Naive thymus-derived CD4-positive, alpha-beta T cell (primary cell): Measurements from ENCODE around the gene FCAMR. TPM values are rescaled to one million over a fixed set of nuclear protein-coding genes. Genes with fewer than 3 reads are reported as not detected.
A peak's percentile ranks its signal among the peaks of the same experiment; 100 is the strongest.

Experiments used
- ATAC-seq: fragments of 150-1000 bp; cut with Tn5 transposase; 2 replicates; pipeline ENCODE4 v1.10.0; 2021; ENCODE audit warnings: mild to moderate bottlenecking, moderate library complexity
- CTCF ChIA-PET: fragments of 350-600 bp; sonication (Branson Sonifier 250); formaldehyde crosslinking; loops from one replicate; lab custom pipeline; 2021; ENCODE audit warnings: antibody characterized with exemption; lab: Charles Lee
- POLR2A ChIA-PET: fragments of 350-600 bp; sonication (Branson Sonifier 250); formaldehyde crosslinking; loops from one replicate; lab custom pipeline; 2021; ENCODE audit warnings: antibody characterized with exemption, inconsistent platforms; lab: Charles Lee
- DNase-seq, 9 donors: peaks; one replicate each; pipeline versions ENCODE4 v3.0.0 to v3.0.0-alpha.2; 2020 to 2022; ENCODE audit warnings: mixed read lengths in 1 of 9
- H3K27ac ChIP-seq: one replicate; pipeline ENCODE4 v1.7.0; 2013; ENCODE audit warnings: mild to moderate bottlenecking, low read depth, low read length, moderate library complexity
- H3K27me3 ChIP-seq, 2 donors: one replicate each; pipeline ENCODE4 v1.7.0; 2013; ENCODE audit warnings: low read length in 2 of 2, mild to moderate bottlenecking in 2 of 2, moderate library complexity in 2 of 2; ENCODE audit not compliant: control insufficient read depth in 2 of 2, insufficient read depth in 2 of 2
- H3K36me3 ChIP-seq, 3 experiments: 1 replicate in 2 of 3; 2 replicates in 1 of 3; pipeline ENCODE4 v1.7.0; 2013; ENCODE audit warnings: low read length in 3 of 3, mild to moderate bottlenecking in 3 of 3, moderate library complexity in 1 of 3; ENCODE audit not compliant: insufficient read depth in 3 of 3, control insufficient read depth in 2 of 3
- H3K4me1 ChIP-seq, 2 donors: one replicate each; pipeline ENCODE4 v1.7.0; 2013; ENCODE audit warnings: low read length in 2 of 2, mild to moderate bottlenecking in 2 of 2, moderate library complexity in 1 of 2; ENCODE audit not compliant: control insufficient read depth in 2 of 2, insufficient read depth in 2 of 2
- H3K4me3 ChIP-seq: 2 replicates; pipeline ENCODE4 v1.7.0; 2013; ENCODE audit warnings: mild to moderate bottlenecking, low read length
- H3K9me3 ChIP-seq, 3 experiments: 1 replicate in 2 of 3; 2 replicates in 1 of 3; pipeline ENCODE4 v1.7.0; 2013; ENCODE audit warnings: low read length in 3 of 3; ENCODE audit not compliant: control insufficient read depth in 2 of 3
- H3K27ac Mint-ChIP-seq, 9 donors: one replicate each; pipeline ENCODE4 v1.8.0; 2020 to 2022; ENCODE audit warnings: mixed read lengths in 9 of 9, mild to moderate bottlenecking in 8 of 9, moderate library complexity in 5 of 9, inconsistent platforms in 2 of 9
- H3K27me3 Mint-ChIP-seq, 5 donors: one replicate each; pipeline ENCODE4 v1.8.0; 2021 to 2022; ENCODE audit warnings: mixed read lengths in 5 of 5, mild to moderate bottlenecking in 1 of 5
- H3K36me3 Mint-ChIP-seq, 5 donors: one replicate each; pipeline ENCODE4 v1.8.0; 2020 to 2022; ENCODE audit warnings: mixed read lengths in 5 of 5, mild to moderate bottlenecking in 3 of 5, inconsistent platforms in 1 of 5
- H3K4me1 Mint-ChIP-seq, 7 donors: one replicate each; pipeline ENCODE4 v1.8.0; 2020 to 2022; ENCODE audit warnings: mixed read lengths in 7 of 7, mild to moderate bottlenecking in 3 of 7, inconsistent platforms in 1 of 7
- H3K4me3 Mint-ChIP-seq, 10 donors: one replicate each; pipeline ENCODE4 v1.8.0; 2020 to 2022; ENCODE audit warnings: mild to moderate bottlenecking in 10 of 10, mixed read lengths in 10 of 10, moderate library complexity in 6 of 10, inconsistent platforms in 2 of 10
- H3K9me3 Mint-ChIP-seq, 11 donors: one replicate each; pipeline ENCODE4 v1.8.0; 2020 to 2022; ENCODE audit warnings: mixed read lengths in 11 of 11, mild to moderate bottlenecking in 4 of 11, inconsistent platforms in 1 of 11, moderate library complexity in 1 of 11
- intact Hi-C, 2 donors: fragments of 100-400 bp; cut with micrococcal nuclease; formaldehyde crosslinking; loops; one replicate each; pipeline ENCODE4 v1.15.1; 2023
- polyA plus RNA-seq, 2 donors: library from polyadenylated mRNA; unstranded; fragments of 300-500 nt; fragmentation: Illumina TruSeq; gene quantifications; one replicate each; pipeline ENCODE4 v1.2.3, GENCODE V29; 2021
- total RNA-seq, 6 experiments: library from RNA in 5 of 6; stranded (reverse) in 5 of 6; gene quantifications; 1 replicate in 5 of 6; 2 replicates in 1 of 6; pipeline ENCODE4 v1.2.3 and lab custom pipeline; 2021 to 2026

The FCAMR gene
- total and polyA plus RNA-seq, 7 experiments from 2014 or later, result not detected

GRCh38 chr1:206985162-206985749 is 15.0 kb upstream of the FCAMR start:
- intact Hi-C loops, result no loop called here
- H3K27me3 Mint-ChIP-seq, result peaks cover 0 to 61% (median 18%) of the 10 kb centered on the region in 5 donors
- Histone ChIP-seq H3K27me3 (peaks cover 0 to 4% of the 10 kb centered on the region in 2 donors), H3K27ac (no peak overlapping the region), H3K36me3 (no peaks in the 10 kb centered on the region), H3K4me3 (no peak overlapping the region), H3K9me3 (no peaks in the 10 kb centered on the region), H3K4me1 (no peaks in the 10 kb centered on the region)
- H3K9me3 Mint-ChIP-seq, result no peaks in the 10 kb centered on the region
- ATAC-seq (no peak), DNase-seq (no peak)
- H3K36me3 Mint-ChIP-seq, result no peaks in the 10 kb centered on the region
- ChIA-PET CTCF (interaction anchor here (1.0 to 4.5 kb wide), 4 partner anchors 52 to 260 kb away, joined by 3 to 61 read pairs (median 4); no protein-coding TSS in a partner anchor), POLR2A (no interaction called here)
- H3K4me3 Mint-ChIP-seq, result no peak overlapping the region
- H3K27ac Mint-ChIP-seq, result no peak overlapping the region
- peaks cover 0 to 4% (median 0%) of the 10 kb centered on the region in 7 donors for H3K4me1 Mint-ChIP-seq

GRCh38 chr1:206982216-206982615 is 12.0 kb upstream of the FCAMR start:
- H3K4me1 ChIP-seq, result no peaks in the 10 kb centered on the region
- no peak overlapping the region for H3K4me3 Mint-ChIP-seq
- H3K27ac ChIP-seq, result no peak overlapping the region
- intact Hi-C loops, result loop anchor here (1.0 to 5.0 kb wide), 15 partner anchors 47 to 520 kb away; partner anchors contain the start of gene IL20 (in 2 of the 2)
- no peak overlapping the region for H3K4me3 ChIP-seq
- DNase-seq (peak; percentile 29 to 64 (median 52)), ATAC-seq (peak; percentile 83)
- ChIA-PET POLR2A (interaction anchor here (0.6 to 2.0 kb wide), 12 partner anchors 17 to 247 kb away, joined by 3 to 15 read pairs (median 4); partner anchors contain the start of gene FCMR), CTCF (interaction anchor here (0.5 to 7.4 kb wide), 52 partner anchors 9 to 517 kb away, joined by 3 to 93 read pairs (median 4); partner anchors contain the start of genes DYRK3, EIF2D, FCAMR and IL20)
- H3K27ac Mint-ChIP-seq, result no peak overlapping the region
- H3K9me3 Mint-ChIP-seq, result no peaks in the 10 kb centered on the region
- H3K27me3 ChIP-seq, result peaks cover 0 to 4% of the 10 kb centered on the region in 2 donors
- H3K36me3 ChIP-seq, result no peaks in the 10 kb centered on the region
- no peaks in the 10 kb centered on the region for H3K9me3 ChIP-seq
- no peaks in the 10 kb centered on the region for H3K36me3 Mint-ChIP-seq
- H3K27me3 Mint-ChIP-seq, result peaks cover 0 to 59% (median 14%) of the 10 kb centered on the region in 5 donors
- peaks cover 0 to 3% (median 0%) of the 10 kb centered on the region in 7 donors for H3K4me1 Mint-ChIP-seq

- Mint-ChIP-seq H3K27me3 (peaks cover 0 to 44% (median 8%) of the 10 kb centered on the region in 5 donors), H3K4me1 (peaks cover 0 to 3% (median 0%) of the 10 kb centered on the region in 7 donors), H3K9me3 (no peaks in the 10 kb centered on the region), H3K36me3 (no peaks in the 10 kb centered on the region), H3K27ac (peak overlapping the region in 1 of 9 donors; percentile 22), H3K4me3 (no peak overlapping the region)
- Histone ChIP-seq H3K36me3 (no peaks in the 10 kb centered on the region), H3K4me1 (no peaks in the 10 kb centered on the region), H3K4me3 (no peak overlapping the region), H3K27ac (no peak overlapping the region), H3K27me3 (no peaks in the 10 kb centered on the region), H3K9me3 (no peaks in the 10 kb centered on the region)
- ChIA-PET CTCF (interaction anchor here (0.6 to 7.4 kb wide), 16 partner anchors 8 to 508 kb away, joined by 3 to 93 read pairs (median 4); partner anchors contain the start of genes FCAMR and IL20), POLR2A (interaction anchor here (0.5 to 1.0 kb wide), 3 partner anchors 18 to 166 kb away, joined by 3 to 4 read pairs (median 3); no protein-coding TSS in a partner anchor)
- DNase-seq, result no peak
- no peak for ATAC-seq
- intact Hi-C loops, result loop anchor here (2.0 to 5.0 kb wide), 5 partner anchors 57 to 523 kb away; partner anchors contain the start of gene FCMR (in 1 of the 2)
These were observed 9.3 kb upstream of the FCAMR start for GRCh38 chr1:206979379-206980043.

- no peaks in the 10 kb centered on the region for H3K9me3 Mint-ChIP-seq
- H3K27me3 Mint-ChIP-seq, result peaks cover 0 to 41% (median 3%) of the 10 kb centered on the region in 5 donors
- no peak for DNase-seq
- Histone ChIP-seq H3K27ac (no peak overlapping the region), H3K4me3 (no peak overlapping the region), H3K36me3 (no peaks in the 10 kb centered on the region), H3K4me1 (no peaks in the 10 kb centered on the region), H3K27me3 (no peaks in the 10 kb centered on the region), H3K9me3 (no peaks in the 10 kb centered on the region)
- peaks cover 0 to 3% (median 0%) of the 10 kb centered on the region in 7 donors for H3K4me1 Mint-ChIP-seq
- no peaks in the 10 kb centered on the region for H3K36me3 Mint-ChIP-seq
- no peak overlapping the region for H3K27ac Mint-ChIP-seq
- no peak for ATAC-seq
- ChIA-PET CTCF (interaction anchor here (1.4 to 7.4 kb wide), 4 partner anchors 13 to 507 kb away, joined by 3 to 60 read pairs (median 6); no protein-coding TSS in a partner anchor), POLR2A (interaction anchor here (0.8 kb wide), 1 partner anchor 61 kb away, joined by 3 read pairs; no protein-coding TSS in a partner anchor)
- H3K4me3 Mint-ChIP-seq, result no peak overlapping the region
- intact Hi-C loops, result loop anchor here in 1 of 2 donors (5.0 kb wide), 1 partner anchor 56 kb away; the partner anchor contains the start of gene FCMR
These were observed 8.0 kb upstream of the FCAMR start for GRCh38 chr1:206978259-206978658.

GRCh38 chr1:206975306-206975705 is 5.0 kb upstream of the FCAMR start:
- no peak for ATAC-seq
- Mint-ChIP-seq H3K27me3 (peaks cover 0 to 51% (median 0%) of the 10 kb centered on the region in 5 donors), H3K36me3 (peaks cover 0 to 1% (median 0%) of the 10 kb centered on the region in 5 donors), H3K4me3 (no peak overlapping the region), H3K4me1 (peaks cover 0 to 3% (median 0%) of the 10 kb centered on the region in 7 donors), H3K27ac (no peak overlapping the region), H3K9me3 (no peaks in the 10 kb centered on the region)
- no peaks in the 10 kb centered on the region for H3K27me3 ChIP-seq
- H3K4me1 ChIP-seq, result no peaks in the 10 kb centered on the region
- H3K9me3 ChIP-seq, result no peaks in the 10 kb centered on the region
- H3K36me3 ChIP-seq, result no peaks in the 10 kb centered on the region
- intact Hi-C loops, result loop anchor here in 1 of 2 donors (5.0 kb wide), 1 partner anchor 53 kb away; the partner anchor contains the start of gene FCMR
- no peak overlapping the region for H3K27ac ChIP-seq
- no peak overlapping the region for H3K4me3 ChIP-seq
- DNase-seq, result no peak
- ChIA-PET POLR2A (no interaction called here), CTCF (no interaction called here)

GRCh38 chr1:206974140-206974539 is 3.9 kb upstream of the FCAMR start:
- peaks cover 0 to 1% (median 0%) of the 10 kb centered on the region in 5 donors for H3K36me3 Mint-ChIP-seq
- Histone ChIP-seq H3K9me3 (no peaks in the 10 kb centered on the region), H3K36me3 (no peaks in the 10 kb centered on the region), H3K27ac (no peak overlapping the region), H3K27me3 (no peaks in the 10 kb centered on the region), H3K4me3 (no peak overlapping the region), H3K4me1 (no peaks in the 10 kb centered on the region)
- H3K4me3 Mint-ChIP-seq, result no peak overlapping the region
- H3K9me3 Mint-ChIP-seq, result no peaks in the 10 kb centered on the region
- CTCF ChIA-PET, result interaction anchor here (1.1 to 5.8 kb wide), 2 partner anchors 7 to 244 kb away, joined by 3 to 42 read pairs; no protein-coding TSS in a partner anchor
- H3K27ac Mint-ChIP-seq, result no peak overlapping the region
- peaks cover 0 to 53% (median 0%) of the 10 kb centered on the region in 5 donors for H3K27me3 Mint-ChIP-seq
- intact Hi-C loops, result no loop called here
- H3K4me1 Mint-ChIP-seq, result peaks cover 0 to 7% (median 0%) of the 10 kb centered on the region in 7 donors
- ATAC-seq (no peak), DNase-seq (no peak)
- POLR2A ChIA-PET, result interaction anchor here (0.8 to 3.2 kb wide), 4 partner anchors 9 to 52 kb away, joined by 3 to 13 read pairs (median 4); partner anchors contain the start of gene FCMR
